Myocyte (in vitro differentiated cells): ENCODE results near the gene MDFI. TPM values are rescaled to one million over a fixed set of nuclear protein-coding genes. Genes with fewer than 3 reads are reported as not detected.
A peak's percentile ranks its signal among the peaks of the same experiment; 100 is the strongest.

Source experiments
- DNase-seq: peaks from one replicate; pipeline ENCODE4 v3.0.0-alpha.2; 2012; ENCODE audit warnings: low read depth
- total RNA-seq: library from RNA; depleted of rRNA; stranded (reverse); fragments of >200 nt; gene quantifications from 2 replicates; pipeline ENCODE4 v1.2.3, GENCODE V29; 2014

Gene MDFI
- total RNA-seq, 1 donor from 2014 or later: not detected

- DNase-seq: no peak
Observed at GRCh38 chr6:41671376-41671775, 33.1 kb downstream of the MDFI start.

DNA sequence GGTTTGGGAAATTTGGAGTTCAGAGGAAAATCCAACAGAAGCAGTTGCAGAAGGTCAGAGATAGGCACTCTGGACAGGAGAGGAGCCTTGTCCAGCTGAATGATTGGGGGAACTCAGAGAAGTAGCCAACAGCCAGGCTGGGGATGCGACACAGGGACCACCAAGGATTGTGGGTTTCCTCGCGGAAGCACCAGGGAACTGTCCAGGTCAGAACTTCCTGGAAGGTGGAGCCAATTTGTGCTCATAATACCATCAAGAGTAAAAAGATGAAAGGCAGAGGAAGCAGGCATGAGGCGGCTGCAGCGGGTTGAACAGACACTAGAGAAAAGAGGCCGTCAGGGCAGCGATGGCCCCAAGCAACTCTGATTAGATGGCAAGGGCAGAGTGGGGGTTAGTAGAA, 33.7 kb downstream of the MDFI start:
- no peak for DNase-seq

DNA sequence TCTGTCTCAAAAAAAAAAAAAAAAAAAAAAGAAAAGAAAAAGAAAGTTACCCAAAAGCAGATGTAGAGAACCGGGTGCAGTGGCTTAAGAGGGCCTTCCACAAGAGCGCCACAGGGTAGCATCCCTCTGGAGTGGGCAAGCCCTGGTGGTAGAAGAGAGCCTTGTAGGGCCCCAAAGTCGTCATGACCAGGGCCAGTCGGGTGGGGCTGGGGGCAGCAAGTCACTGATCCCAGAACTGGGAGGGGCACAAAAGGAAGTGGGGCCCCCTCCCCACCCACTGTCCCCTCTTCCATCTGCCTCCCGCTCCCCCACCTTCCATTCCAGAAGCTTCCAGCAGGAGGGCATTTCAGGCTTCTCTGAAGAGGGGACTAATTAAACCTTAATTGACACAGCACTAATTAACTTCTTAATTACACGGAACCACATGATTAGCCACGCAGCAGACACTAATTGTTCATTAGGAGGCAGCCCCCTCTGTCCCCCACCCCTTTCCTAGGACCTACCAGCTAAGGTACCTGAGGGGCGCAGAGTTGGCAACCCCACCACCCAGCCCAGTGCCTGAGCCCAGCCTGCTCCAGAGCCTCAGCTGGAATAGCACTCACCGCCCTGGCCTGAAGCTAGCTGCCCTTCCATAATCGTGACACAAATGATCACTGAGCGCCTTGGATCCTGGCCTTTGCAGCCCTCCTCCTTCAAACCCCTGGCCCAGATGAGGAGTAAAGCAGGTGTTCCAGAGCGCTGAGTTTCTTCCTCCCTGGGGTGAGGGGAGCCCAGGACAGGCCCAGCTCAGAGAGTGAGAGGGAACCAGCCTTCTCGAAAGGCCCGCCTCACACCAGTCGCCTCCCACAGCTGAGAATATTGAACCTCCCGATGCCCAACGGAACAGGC, 34.8 kb downstream of the MDFI start:
- DNase-seq: no peak

DNA sequence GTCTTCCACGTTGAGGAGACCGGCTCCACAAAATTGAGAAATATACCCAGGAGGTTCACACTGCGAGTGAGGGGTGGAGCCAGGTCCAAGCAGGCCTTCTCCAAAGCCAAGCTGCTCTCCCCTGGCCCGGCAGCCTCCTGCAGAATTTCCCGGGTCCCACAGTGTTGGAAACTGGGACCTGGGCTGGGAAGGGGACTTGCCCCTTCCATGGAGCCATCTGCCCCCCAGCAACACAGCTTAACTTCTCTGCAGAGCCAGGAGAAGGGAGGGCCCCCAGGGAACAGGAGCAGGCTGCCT, 35.4 kb downstream of the MDFI start:
- DNase-seq: no peak

DNA sequence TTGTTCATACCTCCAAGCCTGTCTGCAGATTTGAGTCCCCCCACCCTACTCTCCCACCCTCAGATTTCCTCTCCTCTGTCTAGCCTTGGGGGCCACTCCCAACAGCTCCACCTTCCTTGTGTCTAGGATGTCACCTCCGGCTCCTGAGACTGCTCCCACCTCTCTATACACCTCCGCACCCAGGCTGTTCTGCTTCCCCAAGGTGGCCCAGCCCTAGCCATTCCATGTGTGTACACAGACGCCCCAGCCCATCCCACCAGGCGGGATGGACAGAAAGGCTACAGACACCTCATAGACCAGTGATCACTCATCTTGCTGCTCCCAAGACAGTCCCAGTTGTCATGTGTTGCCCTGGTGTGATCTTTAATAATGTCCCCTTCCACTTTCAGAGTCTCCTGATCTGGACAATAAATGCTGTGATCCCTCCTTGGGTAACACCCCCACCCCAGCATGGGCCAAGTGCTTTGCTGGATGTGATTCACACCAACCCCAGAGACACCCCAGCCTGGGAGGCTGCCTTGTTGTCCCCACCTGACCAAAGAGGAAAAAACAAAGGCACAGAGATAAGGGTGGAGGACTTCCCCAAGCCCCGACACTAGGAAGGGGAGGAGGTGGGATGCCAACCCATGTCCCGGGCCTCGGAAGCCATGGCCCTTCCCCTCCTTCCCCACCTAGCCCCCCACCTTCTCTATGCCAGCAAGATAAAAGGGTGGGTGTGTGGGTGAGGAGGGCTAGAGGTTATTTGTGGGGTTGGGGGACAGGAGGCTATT, 36.1 kb downstream of the MDFI start:
- DNase-seq: no peak

DNA sequence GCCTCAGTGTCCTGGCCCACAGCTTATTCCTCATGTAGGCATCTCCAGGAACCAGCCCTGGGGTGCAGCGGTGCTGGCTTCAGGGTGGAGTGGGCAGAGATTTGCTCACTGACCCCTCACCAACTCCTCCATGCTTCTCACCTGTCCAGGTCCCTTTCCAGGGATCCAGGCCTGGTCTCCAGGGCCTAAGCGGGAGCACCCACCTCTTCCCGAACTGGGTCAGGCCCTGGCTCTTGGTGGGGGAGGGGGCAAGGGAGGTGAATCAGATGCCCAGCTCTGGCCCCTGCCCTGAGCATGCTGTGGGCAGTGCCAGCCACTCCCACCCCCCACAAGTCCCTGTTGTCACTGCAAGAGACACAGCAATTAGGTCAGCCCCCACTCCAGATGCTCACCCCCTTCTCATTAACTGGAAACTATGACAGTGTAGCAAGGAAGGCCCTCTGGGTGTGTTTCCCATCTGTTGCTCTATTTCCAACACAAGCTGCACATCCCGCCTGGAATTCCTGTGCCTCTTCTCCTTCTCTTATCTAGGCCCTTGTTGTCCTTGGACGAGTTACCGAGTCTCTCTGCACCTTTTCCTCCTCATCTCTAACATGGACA, 37.0 kb downstream of the MDFI start:
- DNase-seq: no peak

DNA sequence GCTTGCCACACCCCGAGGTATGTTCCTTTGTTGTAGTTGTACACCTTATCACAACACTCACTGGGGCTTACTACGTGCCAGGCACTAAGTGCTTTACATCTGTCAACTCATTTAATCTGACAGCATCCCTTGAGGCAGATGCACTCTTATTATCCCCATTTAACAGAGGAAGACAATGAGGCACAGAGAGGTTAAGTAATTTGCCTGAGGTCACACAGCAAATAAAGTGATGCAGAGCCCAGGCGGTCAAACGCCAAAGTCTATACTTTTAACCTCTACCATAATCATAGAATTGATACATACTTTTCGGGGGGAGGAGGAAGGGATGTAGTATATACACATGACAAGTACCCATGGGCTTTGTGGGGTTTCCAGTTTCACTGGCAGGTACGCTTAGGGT, 37.7 kb downstream of the MDFI start:
- no peak for DNase-seq

GRCh38 chr6:41676431-41676830, 38.2 kb downstream of the MDFI start:
- no peak for DNase-seq

DNA sequence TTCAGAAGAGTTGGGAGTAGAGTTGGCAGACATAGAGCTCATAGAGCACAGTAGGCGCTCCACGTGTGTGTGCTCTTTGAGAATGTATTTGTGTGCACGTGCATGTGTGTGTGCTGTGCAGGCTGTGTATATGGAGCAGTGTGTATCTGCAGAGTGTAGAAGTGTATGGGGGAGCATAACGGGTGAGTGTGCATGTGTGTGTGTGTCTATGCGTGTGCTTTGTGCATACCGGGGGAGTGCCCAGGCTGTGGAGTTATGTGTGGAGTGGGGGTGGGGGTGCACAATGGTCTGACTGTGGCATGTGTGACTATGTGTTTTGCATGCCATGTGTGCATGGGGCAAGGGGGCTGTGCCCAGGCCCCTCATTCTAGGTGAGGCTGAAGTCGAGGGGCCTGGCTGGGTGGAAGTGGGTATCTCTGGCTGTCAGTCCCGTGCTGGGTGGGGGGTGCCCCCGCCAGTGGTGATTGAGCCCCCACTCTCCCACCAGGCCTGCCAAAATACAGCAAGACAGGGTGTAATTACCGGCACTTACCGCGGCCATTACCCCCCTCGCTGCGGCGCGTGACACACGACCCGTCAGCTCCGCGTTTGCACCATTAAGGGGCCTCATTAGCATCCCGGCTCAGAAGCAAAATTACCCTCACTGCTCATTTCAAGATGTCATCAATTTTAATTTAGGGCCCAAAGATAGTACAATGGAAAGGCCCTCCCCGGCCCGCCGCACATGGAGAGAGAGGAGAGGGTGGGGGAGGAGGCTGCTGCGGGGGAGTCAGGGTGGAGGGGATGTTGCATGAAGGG, 39.1 kb downstream of the MDFI start:
- DNase-seq: no peak

GRCh38 chr6:41678511-41679084, 40.3 kb downstream of the MDFI start:
- DNase-seq: no peak

- no peak for DNase-seq
Observed at GRCh38 chr6:41679696-41680095, 41.4 kb downstream of the MDFI start.

DNA sequence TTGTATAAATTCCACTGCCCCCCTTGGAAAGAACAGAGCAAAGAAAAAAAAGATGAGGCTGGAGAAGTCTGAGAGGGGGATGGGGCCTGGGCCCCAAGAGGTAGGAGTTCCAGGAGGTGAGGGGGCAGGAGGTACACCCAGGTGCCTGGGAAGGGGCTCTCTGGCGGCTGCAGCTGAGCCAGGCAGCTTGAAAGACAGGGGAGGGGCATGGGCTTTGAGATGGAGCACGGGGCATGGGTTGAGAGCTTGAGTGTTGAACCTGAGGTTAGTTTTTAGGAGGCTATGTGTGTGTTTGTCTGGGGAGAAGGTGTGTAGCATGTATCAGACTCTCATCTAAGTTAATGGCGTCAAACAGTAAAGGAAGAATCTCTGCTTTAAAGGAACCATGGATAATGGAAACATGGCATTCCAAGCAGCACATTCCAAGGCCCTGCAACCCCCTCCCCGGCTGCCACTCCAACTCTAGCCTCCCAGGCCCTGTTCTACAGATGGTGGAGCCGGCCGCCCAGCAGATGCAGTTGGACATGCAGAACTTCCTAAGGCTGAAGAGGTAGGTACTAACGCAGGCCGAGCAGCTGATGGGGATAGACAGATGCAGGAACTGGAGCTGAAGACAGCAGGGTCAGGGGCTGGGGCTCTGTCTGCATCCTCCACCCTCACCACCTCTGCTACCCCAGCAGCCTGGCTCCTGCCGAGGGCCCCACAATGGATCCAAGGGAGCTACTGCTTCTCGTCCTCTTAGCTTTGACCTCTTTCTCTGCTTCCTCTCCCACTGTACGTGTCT, 42.1 kb downstream of the MDFI start:
- DNase-seq: no peak

DNA sequence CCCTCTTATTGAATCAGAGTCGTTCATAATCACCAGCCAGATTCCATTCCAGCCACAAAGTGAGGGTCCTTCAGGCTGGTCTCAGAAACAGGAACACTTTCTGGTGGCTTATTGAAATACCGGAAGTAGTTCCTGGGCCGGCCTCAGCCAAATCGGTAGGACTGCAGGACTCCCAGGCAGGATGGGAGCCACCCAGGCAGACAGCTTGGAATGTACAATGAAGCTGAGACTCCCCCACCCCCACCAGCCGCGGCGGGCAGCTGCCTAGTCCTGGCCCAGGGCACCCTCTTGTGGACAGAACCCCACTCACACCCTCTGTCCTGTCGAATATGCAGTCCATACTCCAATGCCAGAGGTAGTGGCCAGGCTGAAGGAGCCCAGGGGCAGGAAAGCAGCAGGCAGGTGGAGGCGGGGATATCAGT, 43.8 kb downstream of the MDFI start:
- DNase-seq: peak; percentile 86

GRCh38 chr6:41682497-41683272, 44.4 kb downstream of the MDFI start:
- no peak for DNase-seq

- DNase-seq: no peak
Observed at GRCh38 chr6:41683273-41683522, 44.9 kb downstream of the MDFI start.

- peak; percentile 65 for DNase-seq
Observed at GRCh38 chr6:41683523-41684310, 45.4 kb downstream of the MDFI start.

DNA sequence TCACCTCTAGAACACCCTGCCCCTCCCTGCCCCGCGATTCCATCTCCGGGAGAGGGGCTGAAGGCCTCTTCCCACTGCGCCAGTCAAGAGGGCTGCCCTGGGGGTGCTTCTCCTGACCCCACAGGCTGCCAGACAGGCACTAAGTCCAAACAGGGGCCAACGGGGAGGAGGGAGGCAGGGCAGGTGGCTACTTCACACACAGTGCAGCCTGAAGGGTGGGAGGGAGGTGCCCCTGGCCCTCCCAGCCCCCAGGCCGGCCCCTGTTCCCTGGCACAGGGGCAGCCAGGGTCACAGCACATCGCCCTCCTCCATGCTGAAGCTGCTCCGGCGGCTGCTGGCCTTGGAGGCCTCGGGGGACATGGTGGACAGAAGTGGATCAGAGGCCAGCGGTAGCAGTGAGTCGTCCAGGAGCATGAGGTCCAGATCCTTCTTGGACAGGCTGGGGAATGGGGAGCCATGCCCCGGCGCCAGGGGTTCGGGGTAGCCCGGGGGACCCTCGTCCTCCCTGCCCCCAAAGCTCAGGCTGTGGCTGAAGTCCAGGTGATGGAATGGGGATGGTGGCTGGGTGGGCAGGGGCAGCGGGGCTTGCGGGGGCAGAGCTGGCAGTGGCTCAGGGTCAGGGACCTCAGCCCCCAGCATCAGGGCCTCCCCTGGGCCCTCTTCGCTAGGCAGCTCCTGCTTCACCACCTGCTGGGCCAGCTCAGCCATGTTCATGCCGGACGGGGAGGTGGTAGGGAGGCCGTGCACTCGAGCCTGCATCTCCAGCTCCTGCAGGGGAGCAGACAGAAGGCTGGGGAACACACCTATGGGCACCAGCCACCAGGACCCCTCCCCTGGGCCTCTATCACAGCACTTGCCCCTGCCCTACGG, 46.3 kb downstream of the MDFI start:
- no peak for DNase-seq
